NCI-H128 (cell line): ENCODE data around the gene OSBP2.
"Not testable (repeated sequence)": the region's sequence is repeated elsewhere in the genome, so short reads cannot be mapped to it uniquely, and the experiment has no call there.

ENCODE experiments used
- DNase-seq: peaks from one replicate; lab custom pipeline; 2025; ENCODE audit not compliant: unreplicated experiment; lab: John Stamatoyannopoulos, UW

The OSBP2 gene

GRCh38 chr22:30718491-30718890 is 23.8 kb downstream of the OSBP2 start:
- no peak for DNase-seq

DNA sequence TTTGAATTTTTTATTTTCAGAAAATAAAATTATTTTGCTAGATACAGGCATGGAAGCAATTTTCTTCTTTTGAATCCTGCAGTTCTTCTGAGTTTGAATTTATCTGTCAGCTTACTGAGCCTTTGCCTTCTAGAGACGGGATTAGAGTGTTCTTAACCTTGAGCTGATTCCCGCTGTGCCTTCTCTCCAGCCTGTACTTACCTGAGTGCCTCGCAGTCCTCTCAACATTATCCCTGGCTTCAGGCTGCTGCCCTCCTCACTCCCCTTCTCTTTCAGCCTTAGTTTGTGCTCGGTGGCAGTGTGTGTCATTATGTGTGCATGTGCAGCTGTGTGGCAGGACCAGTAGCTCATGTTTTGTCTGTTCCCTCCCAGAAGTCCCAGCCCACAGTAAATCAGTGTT is 24.3 kb downstream of the OSBP2 start:
- DNase-seq = no peak

- no peak for DNase-seq
These were observed 25.7 kb downstream of the OSBP2 start for GRCh38 chr22:30720263-30720837.

DNA sequence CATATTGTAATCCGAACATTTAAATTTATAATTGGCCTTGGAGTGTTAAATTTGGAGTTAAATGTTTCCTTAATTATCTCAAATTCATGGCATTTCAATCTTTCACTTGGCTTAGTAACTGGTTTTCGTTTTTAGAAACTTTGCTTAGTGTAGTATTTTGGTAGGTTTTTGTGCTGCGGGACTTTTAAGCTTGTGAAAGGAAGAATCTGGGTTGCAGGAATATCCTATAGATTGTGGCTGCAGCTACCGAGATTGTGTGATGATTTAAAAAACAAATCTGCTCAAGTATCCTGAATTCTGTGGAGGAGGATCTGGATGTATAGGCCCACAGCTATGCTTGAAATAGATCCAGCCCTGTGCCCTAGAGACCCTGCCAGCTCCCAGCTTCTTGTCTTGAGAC is 27.1 kb downstream of the OSBP2 start:
- no peak for DNase-seq

DNA sequence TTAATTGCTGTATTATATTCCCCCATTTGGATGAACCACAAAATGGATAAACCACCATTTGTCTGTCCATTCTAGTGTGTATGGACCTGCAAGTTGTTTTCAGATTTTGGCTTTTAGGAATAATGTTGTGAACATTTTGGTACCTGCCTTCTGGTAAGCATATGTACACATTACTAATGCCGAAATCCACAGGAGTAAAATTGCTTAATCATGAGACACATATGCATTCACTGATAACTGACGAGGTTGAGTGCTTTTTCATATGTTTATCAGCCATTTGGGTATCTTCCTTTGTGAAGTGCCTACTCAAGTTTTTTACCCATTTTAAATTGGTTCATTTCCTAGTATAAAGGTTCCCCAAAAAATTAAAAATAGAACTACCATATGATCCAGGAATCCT is 34.2 kb downstream of the OSBP2 start:
- no peak for DNase-seq

GRCh38 chr22:30731658-30732057 is 37.0 kb downstream of the OSBP2 start:
- DNase-seq = no peak

DNA sequence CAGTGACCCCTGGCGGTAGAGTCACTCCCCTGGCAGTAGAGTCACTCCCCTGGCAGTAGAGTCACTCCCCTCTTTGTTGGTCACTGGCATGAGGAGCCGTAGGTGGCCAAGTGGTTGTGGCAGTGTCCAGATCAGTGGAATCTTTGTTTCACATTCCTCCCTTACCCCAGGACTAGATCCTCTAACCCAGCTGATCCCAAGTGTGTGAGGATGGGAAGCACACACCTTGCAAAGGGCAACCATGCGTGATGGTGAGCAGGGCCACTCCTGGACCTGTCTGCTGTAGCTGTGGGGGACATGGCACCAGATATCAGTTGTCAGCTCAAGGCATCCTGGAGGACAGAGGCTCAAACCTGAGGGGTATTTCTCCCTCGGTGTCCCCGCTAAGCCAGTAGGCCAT is 37.8 kb downstream of the OSBP2 start:
- no peak for DNase-seq

GRCh38 chr22:30733181-30733631 is 38.5 kb downstream of the OSBP2 start:
- DNase-seq = no peak

GRCh38 chr22:30740007-30740406 is 45.3 kb downstream of the OSBP2 start:
- not testable (repeated sequence) for DNase-seq

GRCh38 chr22:30740511-30740910 is 45.8 kb downstream of the OSBP2 start:
- DNase-seq = not testable (repeated sequence)

- no peak for DNase-seq
These were observed 47.9 kb downstream of the OSBP2 start for GRCh38 chr22:30742291-30743256.

GRCh38 chr22:30743257-30744020 is 48.8 kb downstream of the OSBP2 start:
- DNase-seq = no peak

- DNase-seq = no peak
These were observed 49.5 kb downstream of the OSBP2 start for GRCh38 chr22:30744224-30744623.

DNA sequence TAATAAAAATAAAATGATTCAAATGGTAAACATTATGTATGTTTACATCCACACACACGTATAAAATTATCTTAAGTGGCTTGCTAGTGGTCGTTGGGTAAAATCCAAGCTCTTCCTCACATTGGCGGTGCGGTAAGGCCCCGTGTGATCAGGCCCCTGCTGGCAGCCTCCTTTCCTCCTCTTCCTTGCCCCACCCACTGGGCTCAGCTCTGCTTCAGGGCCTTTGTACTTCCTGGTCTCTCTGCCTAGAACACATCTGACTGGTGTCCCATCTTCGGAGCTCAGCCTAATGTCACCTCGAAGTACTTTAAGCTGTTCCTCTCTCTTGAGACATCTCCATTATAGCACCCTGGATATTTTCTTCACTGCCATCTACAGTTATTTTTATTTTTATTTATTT is 52.8 kb downstream of the OSBP2 start:
- DNase-seq = no peak

GRCh38 chr22:30749272-30749671 is 54.6 kb downstream of the OSBP2 start:
- no peak for DNase-seq

GRCh38 chr22:30749849-30750248 is 55.2 kb downstream of the OSBP2 start:
- no peak for DNase-seq

- DNase-seq = no peak
These were observed 56.9 kb downstream of the OSBP2 start for GRCh38 chr22:30751529-30751928.

DNA sequence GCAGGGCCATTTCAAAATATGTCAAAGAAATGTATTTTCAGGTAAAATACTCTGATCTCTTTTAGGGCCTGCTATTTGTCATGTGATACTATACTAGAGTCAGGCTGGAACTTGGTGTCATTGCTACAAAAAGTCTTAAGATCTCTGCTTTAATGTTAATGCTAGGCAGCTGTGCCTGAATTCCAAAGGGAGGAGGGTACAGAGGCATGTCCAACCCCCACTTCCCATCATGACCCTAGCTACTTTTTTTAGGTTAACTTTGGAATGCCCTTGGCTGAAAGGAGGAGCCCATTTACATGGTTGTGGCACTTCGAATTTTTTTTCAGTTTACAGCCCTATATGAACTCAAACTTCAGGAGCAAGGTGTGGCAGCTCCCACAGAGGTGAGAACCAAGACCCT is 58.1 kb downstream of the OSBP2 start:
- no peak for DNase-seq

- DNase-seq = no peak
These were observed 59.0 kb downstream of the OSBP2 start for GRCh38 chr22:30753701-30754100.

DNA sequence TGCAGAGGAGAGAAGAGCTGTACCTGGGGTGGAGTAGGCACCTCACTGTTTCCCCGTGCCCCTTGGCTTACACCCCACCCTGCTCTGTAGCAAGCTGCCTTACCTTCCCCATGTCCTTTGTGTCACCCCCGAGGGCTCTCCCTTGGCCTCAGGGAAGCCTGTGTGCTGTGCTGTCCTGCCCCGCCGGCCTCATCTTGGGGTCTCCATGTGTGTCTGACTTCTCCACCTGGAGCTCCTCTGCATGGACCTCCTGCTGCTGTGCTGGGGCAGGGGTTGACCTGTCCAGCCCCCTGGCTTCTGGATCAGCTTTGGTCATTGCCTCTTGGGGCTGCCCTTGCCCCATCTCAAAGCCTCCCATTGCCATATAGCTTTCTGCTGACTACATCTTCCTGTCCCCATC is 59.8 kb downstream of the OSBP2 start:
- DNase-seq = no peak

- peak; percentile 23 for DNase-seq
These were observed 60.5 kb downstream of the OSBP2 start for GRCh38 chr22:30754971-30755758.
